Embryonic facial prominence (tissue), 1 donor: ENCODE data around the gene MS4A18.

Experiments used
- DNase-seq: peaks from one replicate; pipeline ENCODE4 v3.0.0-alpha.2; 2016; ENCODE audit errors: extremely low spot score

Gene MS4A18

GRCh38 chr11:60786811-60787567 lies 62.5 kb downstream of the MS4A18 start:
- DNase-seq: no peak

DNA sequence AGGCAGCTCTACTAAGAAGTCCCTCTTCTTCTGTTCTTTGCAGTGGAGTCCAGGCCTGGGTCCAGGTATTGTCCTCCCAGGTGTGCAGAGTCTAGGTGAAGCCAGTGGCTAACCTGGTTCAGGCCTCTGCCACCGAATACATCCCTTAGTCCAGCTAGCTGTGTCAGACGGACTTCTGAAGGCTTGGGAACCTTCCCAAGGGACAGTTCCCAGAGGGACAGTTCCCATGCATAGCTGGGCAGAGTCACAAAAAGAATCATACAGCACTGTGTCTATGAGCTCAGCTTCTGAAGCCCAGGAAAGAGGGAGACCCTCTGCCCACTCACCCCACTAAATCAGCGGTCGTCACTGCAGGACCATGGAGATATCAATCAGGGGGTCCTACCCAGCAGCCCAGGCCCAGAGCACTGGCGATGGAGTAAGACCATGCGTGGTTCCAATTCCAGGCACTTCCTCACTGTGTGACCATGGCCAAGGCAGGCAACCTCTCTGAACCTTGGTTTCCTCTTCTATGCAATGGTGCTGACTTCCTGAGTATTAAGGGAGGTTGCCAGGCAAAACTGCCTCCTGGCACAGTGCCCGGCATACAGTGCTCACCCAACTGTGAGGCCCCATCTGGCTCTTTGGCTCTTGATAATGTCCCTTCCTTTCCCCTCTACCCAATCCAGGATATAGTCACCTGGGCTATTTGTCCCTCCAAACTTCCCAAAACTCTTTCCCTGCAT lies 64.0 kb downstream of the MS4A18 start:
- no peak for DNase-seq

- DNase-seq: no peak
Measured at GRCh38 chr11:60790726-60791125, 66.2 kb downstream of the MS4A18 start.

GRCh38 chr11:60791153-60791933 lies 66.8 kb downstream of the MS4A18 start:
- no peak for DNase-seq

DNA sequence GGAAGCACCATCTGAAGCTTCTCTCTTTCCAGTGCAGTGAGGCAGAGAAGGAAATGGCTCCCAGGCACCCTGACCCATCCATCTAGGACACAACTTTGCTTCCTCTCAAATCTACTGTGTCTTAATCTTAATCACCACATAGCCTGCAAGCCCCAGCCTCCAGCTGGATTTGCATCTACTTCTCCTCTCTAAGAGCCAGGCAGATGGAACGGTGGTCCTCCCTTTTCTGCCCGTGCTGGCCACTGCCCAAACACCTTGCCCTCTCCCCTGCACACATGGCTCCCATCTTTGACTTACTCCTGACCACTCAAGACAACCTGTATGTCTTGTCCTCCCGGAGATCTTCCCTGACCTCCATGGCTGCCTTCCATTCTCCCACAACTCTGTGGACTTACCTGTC lies 68.0 kb downstream of the MS4A18 start:
- DNase-seq: no peak
